GM19239 (cell line): ENCODE results near the gene CLCN5.
A peak's percentile ranks its signal among the peaks of the same experiment; 100 is the strongest.
"Not testable (repeated sequence)": the region's sequence is repeated elsewhere in the genome, so short reads cannot be mapped to it uniquely, and the experiment has no call there.

ENCODE experiments used
- DNase-seq: peaks from one replicate; pipeline ENCODE4 v3.0.0; 2011; ENCODE audit warnings: low spot score; ENCODE audit not compliant: insufficient read length
- FAIRE-seq: peaks from 2 replicates; lab custom pipeline; 2011; peaks lifted over from hg19 to GRCh38; lab: Jason Lieb, UNC

The CLCN5 gene

GRCh38 chrX:49993661-49994060 is 71.3 kb downstream of the CLCN5 start:
- DNase-seq = no peak
- FAIRE-seq = no peak

- FAIRE-seq = no peak
- DNase-seq = no peak
Measured at GRCh38 chrX:49995107-49995731, 72.8 kb downstream of the CLCN5 start.

- FAIRE-seq = no peak
- DNase-seq = no peak
Measured at GRCh38 chrX:49995795-49996455, 73.5 kb downstream of the CLCN5 start.

- DNase-seq = no peak
- FAIRE-seq = no peak
Measured at GRCh38 chrX:49996474-49996873, 74.1 kb downstream of the CLCN5 start.

- no peak for FAIRE-seq
Measured at GRCh38 chrX:49999087-49999486, 76.7 kb downstream of the CLCN5 start.

GRCh38 chrX:50000937-50001542 is 78.6 kb downstream of the CLCN5 start:
- DNase-seq = no peak
- no peak for FAIRE-seq

More at GRCh38 chrX:49999087-49999486, 76.7 kb downstream of the CLCN5 start:
- DNase-seq = no peak

- FAIRE-seq (peak; percentile 28), DNase-seq (no peak)
Measured at GRCh38 chrX:50002067-50002714, 79.8 kb downstream of the CLCN5 start.

- DNase-seq = no peak
- no peak for FAIRE-seq
Measured at GRCh38 chrX:50003467-50003866, 81.1 kb downstream of the CLCN5 start.

GRCh38 chrX:50003927-50004326 is 81.5 kb downstream of the CLCN5 start:
- FAIRE-seq = no peak
- DNase-seq = no peak

- not testable (repeated sequence) for DNase-seq, FAIRE-seq
Measured at GRCh38 chrX:50025591-50025990, 103.2 kb downstream of the CLCN5 start.

GRCh38 chrX:50035126-50035525 is 112.7 kb downstream of the CLCN5 start:
- no peak for FAIRE-seq
- DNase-seq = no peak

GRCh38 chrX:50036426-50036825 is 114.0 kb downstream of the CLCN5 start:
- DNase-seq = no peak
- FAIRE-seq = no peak

GRCh38 chrX:50045823-50046222 is 123.4 kb downstream of the CLCN5 start:
- FAIRE-seq (no peak), DNase-seq (no peak)

- no peak for DNase-seq
- no peak for FAIRE-seq
Measured at GRCh38 chrX:50049228-50049627, 126.8 kb downstream of the CLCN5 start.

GRCh38 chrX:50054147-50054546 is 131.8 kb downstream of the CLCN5 start:
- DNase-seq (no peak), FAIRE-seq (no peak)

GRCh38 chrX:50066318-50066937 is 144.0 kb downstream of the CLCN5 start:
- FAIRE-seq (no peak), DNase-seq (no peak)

GRCh38 chrX:50067435-50068284 is 145.3 kb downstream of the CLCN5 start:
- DNase-seq (no peak), FAIRE-seq (no peak)

- FAIRE-seq (no peak), DNase-seq (no peak)
Measured at GRCh38 chrX:50068285-50068563, 145.8 kb downstream of the CLCN5 start.

GRCh38 chrX:50068893-50069292 is 146.5 kb downstream of the CLCN5 start:
- no peak for DNase-seq

GRCh38 chrX:50071494-50071893 is 149.1 kb downstream of the CLCN5 start:
- no peak for DNase-seq

More at GRCh38 chrX:50068893-50069292, 146.5 kb downstream of the CLCN5 start:
- no peak for FAIRE-seq

More at GRCh38 chrX:50071494-50071893, 149.1 kb downstream of the CLCN5 start:
- FAIRE-seq = no peak
